ENCODE results near the gene ITGA2B.
"Not testable (repeated sequence)": the region's sequence is repeated elsewhere in the genome, so short reads cannot be mapped to it uniquely, and the experiment has no call there.

The ITGA2B gene

DNA sequence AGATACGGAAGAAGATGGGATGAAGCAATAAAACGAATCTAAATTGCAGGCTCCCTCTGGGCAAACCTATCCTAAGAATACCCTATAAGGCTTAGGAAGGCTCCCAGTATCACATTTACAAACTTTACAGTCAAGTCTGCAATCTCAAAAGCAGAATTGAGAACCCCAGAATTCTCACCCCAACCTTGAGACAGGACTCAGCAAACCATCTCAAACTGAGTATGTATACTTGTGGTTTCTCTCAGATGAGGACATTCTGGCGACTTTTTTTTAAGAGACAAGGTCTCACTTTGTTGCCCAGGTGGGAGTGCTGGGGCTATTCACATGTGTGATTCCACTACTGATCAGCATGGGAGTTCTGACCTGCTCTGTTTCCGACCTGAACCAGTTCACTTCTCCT is 19.3 kb upstream of the ITGA2B start:
- Histone ChIP-seq H3K9ac (ENCODE audit: low read depth, low read length) (no peak overlapping the region), H3K9me3 (ENCODE audit: insufficient read depth, low read depth, low read length) (no peaks in the 10 kb centered on the region), H3K4me1 (ENCODE audit: insufficient read depth, low read length) (no peaks in the 10 kb centered on the region), H3K27ac (ENCODE audit: low read length) (no peak overlapping the region), H3K27me3 (ENCODE audit: insufficient read depth, low read length) (no peaks in the 10 kb centered on the region), H3K36me3 (ENCODE audit: insufficient read depth, low read depth, low read length) (peaks cover 17% of the 10 kb centered on the region), H3K4me3 (ENCODE audit: low read length) (no peak overlapping the region)

DNA sequence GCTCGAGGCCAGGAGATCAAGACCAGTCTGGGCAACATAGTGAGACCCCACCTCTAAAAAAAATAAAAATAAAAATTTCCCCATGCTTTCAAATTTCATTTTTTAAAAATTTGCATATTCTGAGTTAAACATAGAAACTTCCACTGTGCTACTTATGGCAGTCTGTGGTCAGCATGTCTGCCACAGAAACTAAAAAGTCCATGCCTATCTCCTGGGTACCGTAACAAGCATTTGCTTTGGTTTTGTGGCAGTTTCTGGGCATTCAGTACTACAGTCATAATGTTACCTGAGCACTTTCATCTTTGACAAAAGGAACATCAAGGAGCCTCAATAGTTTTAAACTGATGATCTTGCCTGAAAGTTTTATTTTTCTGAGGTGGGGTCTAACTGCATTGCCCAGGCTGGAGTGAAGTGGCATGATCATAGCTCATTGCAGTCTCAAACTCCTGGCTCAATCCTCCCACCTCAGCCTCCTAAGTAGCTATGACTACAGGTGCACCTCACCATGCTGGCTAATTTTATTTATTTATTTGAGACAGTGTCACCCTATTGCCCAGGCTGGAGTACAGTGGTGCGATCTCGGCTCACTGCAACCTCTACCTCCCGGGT is 13.2 kb upstream of the ITGA2B start:
- H3K4me3 ChIP-seq (ENCODE audit: low read length): no peak overlapping the region
- no peaks in the 10 kb centered on the region for H3K9me3 ChIP-seq (ENCODE audit: insufficient read depth, low read depth, low read length)
- peaks cover 69% of the 10 kb centered on the region for H3K36me3 ChIP-seq (ENCODE audit: insufficient read depth, low read depth, low read length)
- H3K27ac ChIP-seq (ENCODE audit: low read length): no peak overlapping the region
- H3K4me1 ChIP-seq (ENCODE audit: insufficient read depth, low read length): no peaks in the 10 kb centered on the region
- no peaks in the 10 kb centered on the region for H3K27me3 ChIP-seq (ENCODE audit: insufficient read depth, low read length)
- no peak overlapping the region for H3K9ac ChIP-seq (ENCODE audit: low read depth, low read length)

- Histone ChIP-seq H3K4me3 (ENCODE audit: low read length) (no peak overlapping the region), H3K9me3 (ENCODE audit: insufficient read depth, low read depth, low read length) (no peaks in the 10 kb centered on the region), H3K27ac (ENCODE audit: low read length) (no peak overlapping the region), H3K36me3 (ENCODE audit: insufficient read depth, low read depth, low read length) (peaks cover 69% of the 10 kb centered on the region), H3K27me3 (ENCODE audit: insufficient read depth, low read length) (no peaks in the 10 kb centered on the region), H3K9ac (ENCODE audit: low read depth, low read length) (no peak overlapping the region), H3K4me1 (ENCODE audit: insufficient read depth, low read length) (no peaks in the 10 kb centered on the region)
Measured at GRCh38 chr17:44400226-44400847, 10.9 kb upstream of the ITGA2B start.

GRCh38 chr17:44398692-44399691 is 9.5 kb upstream of the ITGA2B start:
- H3K9me3 ChIP-seq (ENCODE audit: insufficient read depth, low read depth, low read length): no peaks in the 10 kb centered on the region
- H3K27ac ChIP-seq (ENCODE audit: low read length): no peak overlapping the region
- no peaks in the 10 kb centered on the region for H3K4me1 ChIP-seq (ENCODE audit: insufficient read depth, low read length)
- no peak overlapping the region for H3K4me3 ChIP-seq (ENCODE audit: low read length)
- H3K9ac ChIP-seq (ENCODE audit: low read depth, low read length): no peak overlapping the region
- no peaks in the 10 kb centered on the region for H3K27me3 ChIP-seq (ENCODE audit: insufficient read depth, low read length)
- peaks cover 60% of the 10 kb centered on the region for H3K36me3 ChIP-seq (ENCODE audit: insufficient read depth, low read depth, low read length)

DNA sequence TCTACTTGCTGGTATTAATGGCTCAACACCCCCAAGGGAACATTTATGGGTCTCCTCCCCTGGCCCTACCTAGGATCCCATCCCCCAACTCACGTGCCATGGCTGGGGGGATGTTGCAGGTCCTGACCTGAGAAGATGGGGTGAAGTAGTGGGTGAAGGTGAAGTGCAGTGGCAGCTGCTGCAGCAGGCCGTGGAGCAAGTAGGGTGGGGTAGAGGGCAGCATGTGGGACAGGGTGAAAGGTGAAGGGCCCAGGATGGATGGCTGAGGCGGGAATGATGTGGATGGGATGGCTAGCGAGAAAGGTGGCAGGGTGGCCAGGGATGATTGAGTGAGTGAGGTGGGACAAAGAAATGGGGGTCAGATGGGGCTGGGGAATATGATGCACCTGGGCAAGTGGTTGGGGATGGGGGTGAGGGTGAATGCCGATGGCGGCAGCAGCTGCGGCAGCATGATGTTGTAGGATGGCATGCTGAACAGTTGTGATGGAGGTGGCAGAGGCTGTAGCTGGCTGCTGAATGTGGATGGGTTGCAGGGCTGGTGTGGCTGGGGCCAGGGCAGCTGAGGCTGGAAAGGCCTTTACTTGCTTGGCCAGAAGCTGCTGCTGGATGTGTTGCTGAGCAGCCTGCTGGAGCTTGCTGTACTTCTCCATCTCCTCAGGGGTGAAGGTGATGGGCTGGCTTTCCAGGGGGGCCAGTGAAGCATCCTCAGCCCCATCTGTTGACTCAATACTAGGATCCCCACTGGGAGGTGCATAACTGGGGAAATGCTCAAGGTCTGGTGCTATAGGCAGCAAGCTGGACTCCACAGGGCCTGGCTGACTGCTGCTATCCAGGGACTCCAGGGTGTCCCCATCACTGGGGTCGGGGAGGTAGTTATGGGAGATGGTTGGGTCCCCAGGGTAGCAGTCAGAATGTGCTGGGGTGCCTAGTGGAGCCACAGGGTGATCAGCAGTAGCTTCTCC is 8.3 kb upstream of the ITGA2B start:
- H3K9ac ChIP-seq (ENCODE audit: low read depth, low read length): no peak overlapping the region
- H3K4me3 ChIP-seq (ENCODE audit: low read length): no peak overlapping the region
- no peaks in the 10 kb centered on the region for H3K4me1 ChIP-seq (ENCODE audit: insufficient read depth, low read length)
- no peaks in the 10 kb centered on the region for H3K9me3 ChIP-seq (ENCODE audit: insufficient read depth, low read depth, low read length)
- no peak overlapping the region for H3K27ac ChIP-seq (ENCODE audit: low read length)
- no peaks in the 10 kb centered on the region for H3K27me3 ChIP-seq (ENCODE audit: insufficient read depth, low read length)
- H3K36me3 ChIP-seq (ENCODE audit: insufficient read depth, low read depth, low read length): peaks cover 52% of the 10 kb centered on the region

DNA sequence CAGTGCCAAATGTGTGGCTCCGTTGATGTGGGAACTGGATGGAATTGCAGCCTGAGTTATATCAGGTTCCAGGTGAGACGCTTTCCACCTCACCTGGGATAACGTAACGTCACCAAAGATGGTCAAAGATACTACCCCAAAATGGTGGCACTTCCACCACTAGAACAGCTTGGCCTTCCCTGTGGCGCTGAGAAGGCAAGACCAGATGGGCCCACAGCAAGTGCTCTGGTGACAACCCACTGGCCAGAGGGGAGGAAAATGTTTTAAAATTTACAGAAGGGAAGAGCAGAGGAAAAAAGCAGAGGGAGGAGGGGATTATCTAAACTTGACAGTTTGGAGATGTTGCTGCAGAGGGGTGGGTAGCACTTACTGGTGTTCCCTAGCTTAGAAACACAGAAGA is 7.5 kb upstream of the ITGA2B start:
- H3K27ac ChIP-seq (ENCODE audit: low read length): no peak overlapping the region
- peaks cover 46% of the 10 kb centered on the region for H3K36me3 ChIP-seq (ENCODE audit: insufficient read depth, low read depth, low read length)
- no peaks in the 10 kb centered on the region for H3K27me3 ChIP-seq (ENCODE audit: insufficient read depth, low read length)
- no peaks in the 10 kb centered on the region for H3K4me1 ChIP-seq (ENCODE audit: insufficient read depth, low read length)
- H3K4me3 ChIP-seq (ENCODE audit: low read length): no peak overlapping the region
- H3K9ac ChIP-seq (ENCODE audit: low read depth, low read length): no peak overlapping the region
- H3K9me3 ChIP-seq (ENCODE audit: insufficient read depth, low read depth, low read length): no peaks in the 10 kb centered on the region

DNA sequence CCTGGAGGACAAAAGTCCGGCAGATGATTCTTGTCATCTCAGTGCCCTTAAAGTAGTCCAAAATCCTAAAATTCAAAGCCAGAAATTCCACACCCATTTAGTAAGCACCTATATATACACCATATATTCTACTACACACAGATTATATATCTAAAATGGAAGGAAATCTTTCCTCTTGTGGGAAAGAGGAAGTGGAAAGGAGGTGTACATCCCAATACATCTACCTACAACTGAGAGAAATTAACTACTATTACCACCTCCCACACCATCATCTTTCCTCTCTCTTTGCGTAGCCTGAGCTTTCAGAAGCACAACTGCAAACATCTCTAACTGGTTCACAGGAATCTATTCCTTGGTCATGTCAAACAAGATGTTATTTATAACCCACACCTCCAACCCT is 5.4 kb upstream of the ITGA2B start:
- no peak overlapping the region for H3K27ac ChIP-seq (ENCODE audit: low read length)
- no peaks in the 10 kb centered on the region for H3K4me1 ChIP-seq (ENCODE audit: insufficient read depth, low read length)
- no peak overlapping the region for H3K4me3 ChIP-seq (ENCODE audit: low read length)
- no peak overlapping the region for H3K9ac ChIP-seq (ENCODE audit: low read depth, low read length)
- H3K36me3 ChIP-seq (ENCODE audit: insufficient read depth, low read depth, low read length): peaks cover 27% of the 10 kb centered on the region
- H3K27me3 ChIP-seq (ENCODE audit: insufficient read depth, low read length): no peaks in the 10 kb centered on the region
- H3K9me3 ChIP-seq (ENCODE audit: insufficient read depth, low read depth, low read length): no peaks in the 10 kb centered on the region

DNA sequence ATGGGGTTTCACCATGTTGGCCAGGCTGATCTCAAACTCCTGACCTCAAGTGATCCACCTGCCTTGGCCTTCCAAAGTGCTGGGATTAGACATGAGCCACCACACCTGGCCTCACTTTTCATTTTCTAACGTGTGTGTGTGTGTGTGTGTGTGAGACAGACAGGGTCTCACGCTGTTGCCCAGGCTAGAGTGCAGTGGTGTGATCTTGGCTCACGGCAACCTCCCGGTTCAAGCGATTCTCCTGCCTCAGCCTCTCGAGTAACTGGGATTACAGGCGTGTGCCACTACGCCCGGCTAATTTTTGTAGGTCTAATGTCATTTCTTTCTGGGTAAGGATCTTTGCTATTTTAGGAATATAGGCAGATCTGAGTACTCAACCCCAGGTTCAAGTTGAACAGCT is 4.7 kb upstream of the ITGA2B start:
- not testable (repeated sequence) for H3K9me3 ChIP-seq (ENCODE audit: insufficient read depth, low read depth, low read length); H3K27ac ChIP-seq (ENCODE audit: low read length); H3K4me3 ChIP-seq (ENCODE audit: low read length); H3K9ac ChIP-seq (ENCODE audit: low read depth, low read length); H3K27me3 ChIP-seq (ENCODE audit: insufficient read depth, low read length); H3K4me1 ChIP-seq (ENCODE audit: insufficient read depth, low read length)
- peaks cover 20% of the 10 kb centered on the region for H3K36me3 ChIP-seq (ENCODE audit: insufficient read depth, low read depth, low read length)

GRCh38 chr17:44390250-44390870 is 911 bp upstream of the ITGA2B start:
- Histone ChIP-seq H3K9ac (ENCODE audit: low read depth, low read length) (no peak overlapping the region), H3K4me3 (ENCODE audit: low read length) (no peak overlapping the region), H3K27ac (ENCODE audit: low read length) (no peak overlapping the region)

GRCh38 chr17:44389723-44390202 is 314 bp upstream of the ITGA2B start:
- no peaks in the 10 kb centered on the region for H3K9me3 ChIP-seq (ENCODE audit: insufficient read depth, low read depth, low read length)
- H3K36me3 ChIP-seq (ENCODE audit: insufficient read depth, low read depth, low read length): no peaks in the 10 kb centered on the region
- 0 out of 2 replicates have a peak, but pooled peaks cover 3% of the 10 kb centered on the region for H3K4me1 ChIP-seq (ENCODE audit: insufficient read depth, low read length)
- no peak overlapping the region for H3K27ac ChIP-seq (ENCODE audit: low read length)
- no peak overlapping the region for H3K9ac ChIP-seq (ENCODE audit: low read depth, low read length)
- peaks cover 21% of the 10 kb centered on the region for H3K27me3 ChIP-seq (ENCODE audit: insufficient read depth, low read length)
- no peak overlapping the region for H3K4me3 ChIP-seq (ENCODE audit: low read length)

More at GRCh38 chr17:44390250-44390870, 911 bp upstream of the ITGA2B start:
- Histone ChIP-seq H3K36me3 (ENCODE audit: insufficient read depth, low read depth, low read length) (no peaks in the 10 kb centered on the region), H3K9me3 (ENCODE audit: insufficient read depth, low read depth, low read length) (no peaks in the 10 kb centered on the region), H3K4me1 (ENCODE audit: insufficient read depth, low read length) (no peaks in the 10 kb centered on the region), H3K27me3 (ENCODE audit: insufficient read depth, low read length) (peaks cover 17% of the 10 kb centered on the region)

Measured in iPS-20b (cell line).